Midbrain (tissue), 1 donor: ENCODE data around the gene TFEB.
A peak's percentile ranks its signal among the peaks of the same experiment; 100 is the strongest.

Experiments used
- DNase-seq: peaks from one replicate; lab custom pipeline; 2025; lab: John Stamatoyannopoulos, UW

TFEB gene

DNA sequence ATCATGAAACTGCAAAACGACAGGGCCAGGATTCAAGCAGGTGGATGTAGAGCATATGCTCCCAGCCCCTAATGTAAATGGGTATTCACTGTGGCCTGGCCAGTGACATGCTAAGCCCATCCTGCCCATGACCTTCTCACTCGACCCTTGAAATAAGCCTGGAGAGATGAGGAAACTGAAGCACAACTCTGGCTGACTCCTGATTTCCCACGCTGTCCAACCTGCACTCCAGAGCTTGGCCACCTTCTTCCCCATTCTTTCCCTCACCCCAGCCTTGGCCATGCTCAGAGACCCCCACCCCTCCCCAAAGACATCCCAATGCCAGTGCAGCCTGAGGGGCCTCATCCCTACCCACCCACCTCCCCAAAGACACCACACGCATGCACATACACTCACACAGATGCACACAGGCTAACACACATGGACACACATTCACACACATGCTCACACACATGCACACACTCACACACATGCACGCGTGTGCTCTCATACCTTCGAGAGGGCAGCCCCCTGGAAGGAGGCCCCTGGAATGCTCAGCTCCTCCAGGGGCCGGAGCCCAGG lies 12.4 kb downstream of the TFEB start:
- DNase-seq, result no peak

DNA sequence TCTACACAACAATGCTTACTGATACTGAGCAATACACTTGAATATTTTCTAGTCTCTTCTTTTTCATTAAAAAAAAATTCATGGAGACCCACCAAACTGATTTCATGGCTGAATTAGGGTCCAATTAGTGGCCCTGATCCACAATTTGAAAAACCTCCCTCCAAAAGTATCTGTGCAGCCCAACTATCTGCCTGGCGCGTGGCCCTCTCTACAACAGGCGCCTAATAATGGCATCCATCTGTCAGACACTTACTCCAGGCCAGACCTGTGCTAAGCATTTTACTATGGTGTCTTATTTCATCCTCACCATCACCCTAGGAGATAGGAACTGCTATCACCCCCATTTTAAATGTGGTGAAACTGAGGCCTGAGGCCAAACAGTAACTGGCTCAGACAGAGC lies 14.0 kb downstream of the TFEB start:
- no peak for DNase-seq

DNA sequence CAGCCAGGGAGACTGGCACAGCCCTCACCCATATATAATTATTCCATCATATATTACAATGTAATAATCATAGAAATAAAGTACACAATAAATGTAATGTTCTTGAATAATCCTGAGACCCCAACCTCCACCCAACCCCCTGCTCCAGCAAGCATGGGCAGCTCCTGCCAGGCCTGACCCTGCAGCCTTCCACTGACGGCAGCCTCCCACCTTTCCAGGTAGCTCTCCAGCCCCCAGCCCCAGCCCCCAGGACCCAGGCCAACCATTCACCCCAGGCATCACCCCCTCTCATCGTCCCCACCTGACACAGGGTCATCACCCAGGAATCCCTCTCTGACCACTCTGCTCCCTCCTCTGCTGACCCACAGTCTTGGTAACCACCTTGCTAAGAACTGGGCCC lies 14.6 kb downstream of the TFEB start:
- DNase-seq, result no peak

DNA sequence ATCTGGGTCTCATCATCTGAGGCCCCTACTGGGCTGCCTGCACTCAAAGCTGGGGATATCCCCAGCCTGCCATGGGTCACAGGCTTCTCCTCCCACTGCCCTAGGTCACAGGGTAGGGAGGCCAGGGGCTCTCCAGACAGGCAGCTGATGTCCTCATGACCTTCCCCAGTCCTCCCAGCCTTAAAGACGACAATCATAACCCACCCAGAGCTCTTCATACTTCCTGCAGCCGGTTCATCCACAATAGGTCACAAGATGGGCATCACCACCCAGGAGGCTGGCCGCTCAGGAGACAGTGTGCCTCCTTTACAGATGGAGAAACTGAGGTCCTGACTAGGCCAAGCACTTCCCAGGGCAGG lies 15.2 kb downstream of the TFEB start:
- no peak for DNase-seq

DNA sequence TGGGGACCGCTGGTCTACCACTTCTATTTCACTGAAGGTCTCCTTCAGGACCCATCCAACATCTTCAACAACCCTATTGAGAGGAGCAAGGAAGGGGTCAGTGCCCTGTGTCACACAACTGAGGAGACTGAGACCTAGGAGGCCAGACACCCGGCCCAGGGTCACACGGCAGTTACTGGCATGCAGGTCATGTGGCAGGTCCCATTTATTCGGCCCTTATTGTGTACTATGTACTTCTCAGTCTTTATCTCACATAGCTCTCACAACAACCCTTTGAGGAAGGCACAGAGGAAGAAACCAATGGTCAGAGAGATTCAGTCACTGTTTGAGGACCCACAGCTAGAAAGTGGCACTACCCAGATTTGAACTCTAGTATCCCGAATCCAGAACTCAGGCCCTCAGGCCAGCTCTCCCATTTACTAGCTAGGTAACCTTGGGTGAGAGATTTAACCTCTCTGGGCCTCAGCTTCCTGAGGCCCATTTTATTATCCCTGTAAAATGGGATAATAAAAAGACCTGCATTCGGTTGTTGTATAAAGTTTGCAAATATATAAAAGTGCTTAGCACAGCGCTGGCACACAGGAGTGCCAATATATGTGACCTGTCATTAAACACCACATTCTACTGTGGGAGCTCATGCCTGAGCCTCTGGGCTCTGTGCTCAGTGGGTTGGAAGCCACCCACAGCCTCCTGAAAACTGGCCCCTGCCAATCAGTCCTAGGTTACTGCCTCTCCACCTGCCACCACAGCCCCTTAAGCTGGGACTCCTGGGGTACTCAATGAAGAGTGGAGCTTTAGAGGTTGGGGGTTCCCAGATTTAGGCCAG lies 15.8 kb downstream of the TFEB start:
- no peak for DNase-seq

DNA sequence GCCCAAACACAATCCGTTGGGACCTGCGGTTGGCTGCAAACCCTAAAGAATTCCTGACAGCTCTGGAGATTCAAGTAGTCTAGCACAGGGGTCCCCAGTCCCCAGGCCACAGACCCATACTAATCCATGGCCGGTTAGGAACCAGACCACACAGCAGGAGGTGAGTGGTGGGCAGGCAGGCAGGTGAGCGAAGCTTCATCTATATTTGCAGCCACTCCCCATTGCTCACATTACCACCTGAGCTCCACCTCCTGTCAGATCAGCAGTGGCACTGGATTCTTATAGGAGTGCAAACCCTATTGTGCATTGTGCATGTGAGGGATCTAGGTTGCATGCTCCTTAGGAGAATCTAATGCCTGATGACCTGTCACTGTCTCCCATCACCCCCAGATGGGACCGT lies 16.6 kb downstream of the TFEB start:
- DNase-seq, result no peak

DNA sequence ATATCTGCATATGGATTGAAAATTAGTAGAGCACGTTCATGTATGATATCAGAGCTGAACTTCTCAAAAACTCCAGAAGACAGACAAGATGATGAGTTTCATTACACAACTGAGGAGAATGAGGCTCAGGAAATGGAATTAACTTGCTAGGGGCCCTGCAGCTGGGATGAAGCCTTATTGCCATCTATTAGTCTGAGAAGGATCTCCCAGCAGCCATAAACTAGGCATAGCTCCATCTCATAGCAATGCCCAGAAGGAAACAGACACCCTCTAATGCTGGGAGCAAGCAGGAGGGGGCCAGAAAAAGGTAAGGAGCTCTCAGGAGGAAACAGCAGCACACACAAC lies 18.0 kb downstream of the TFEB start:
- DNase-seq, result no peak

DNA sequence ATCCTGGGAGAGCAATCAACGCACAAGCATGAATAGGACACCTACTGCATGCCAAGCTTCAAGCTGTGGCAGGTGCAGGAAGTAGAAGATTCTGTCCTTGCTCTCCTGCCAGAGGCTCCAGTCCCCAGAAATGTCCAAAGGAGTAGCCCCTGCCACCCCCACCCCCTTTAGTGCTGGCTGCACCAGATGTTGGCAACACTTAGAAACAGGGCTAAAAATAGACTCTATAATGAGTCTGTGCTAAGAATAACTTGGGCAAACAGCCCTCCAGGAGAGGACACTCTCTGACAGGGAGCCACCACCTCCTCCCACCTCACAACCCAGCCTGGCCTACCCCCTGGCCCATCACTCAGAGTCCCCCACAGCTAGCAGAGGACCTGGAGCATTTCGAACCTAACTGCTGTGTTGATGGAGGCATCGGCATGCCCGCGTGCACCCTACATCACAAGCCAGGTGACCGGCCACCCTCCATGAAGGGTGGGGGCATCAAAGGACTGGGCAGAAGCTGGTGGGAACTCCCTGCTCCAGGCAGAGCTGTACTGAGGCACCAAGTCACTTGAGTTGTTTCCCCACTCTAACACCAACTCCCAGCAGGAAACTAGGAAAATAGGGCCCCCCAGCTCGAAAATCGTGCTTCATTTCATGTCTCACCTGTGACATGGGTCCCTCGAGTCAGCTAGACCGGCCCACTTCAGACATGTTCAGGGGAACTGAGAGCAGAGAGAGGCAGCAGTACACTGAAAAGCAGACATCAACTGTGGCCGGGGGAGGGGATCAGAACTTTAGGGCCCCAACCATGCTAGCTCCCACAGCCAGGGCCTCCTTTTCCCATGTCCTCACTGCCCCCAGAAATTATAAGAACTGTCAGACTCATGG lies 18.7 kb downstream of the TFEB start:
- no peak for DNase-seq

DNA sequence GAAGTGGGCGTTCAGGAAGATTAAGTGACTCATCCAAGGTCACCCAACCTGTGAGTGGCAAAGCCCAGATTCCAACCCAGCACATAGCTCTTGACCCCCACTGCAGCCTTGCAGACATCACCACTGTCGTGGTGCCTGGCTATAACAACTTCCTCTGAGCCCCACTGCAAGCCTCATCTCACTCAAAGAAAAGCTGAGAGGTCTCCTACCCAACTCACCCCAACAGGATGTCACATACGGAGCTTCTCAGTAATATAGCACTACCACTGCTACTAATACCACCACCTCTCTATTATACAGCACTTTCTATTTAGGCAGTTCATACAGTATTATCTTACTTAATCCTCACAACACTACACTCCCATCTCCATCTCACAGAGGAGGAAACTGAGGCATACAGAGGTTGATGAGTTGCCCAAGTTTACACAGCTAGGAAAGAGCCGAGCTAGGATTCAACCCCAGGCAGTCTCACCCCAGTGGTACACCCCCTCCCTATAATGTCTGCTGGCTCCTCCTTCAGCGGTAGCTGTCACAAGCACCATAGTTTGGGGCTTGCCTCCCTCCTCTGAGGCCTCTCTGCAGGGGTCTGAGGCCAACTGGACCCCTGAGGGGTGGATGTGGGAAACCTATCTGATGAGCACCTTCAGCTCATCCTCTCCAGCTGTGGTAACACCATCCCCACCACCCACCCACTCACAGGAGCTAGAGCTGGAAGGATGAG lies 19.5 kb downstream of the TFEB start:
- no peak for DNase-seq

DNA sequence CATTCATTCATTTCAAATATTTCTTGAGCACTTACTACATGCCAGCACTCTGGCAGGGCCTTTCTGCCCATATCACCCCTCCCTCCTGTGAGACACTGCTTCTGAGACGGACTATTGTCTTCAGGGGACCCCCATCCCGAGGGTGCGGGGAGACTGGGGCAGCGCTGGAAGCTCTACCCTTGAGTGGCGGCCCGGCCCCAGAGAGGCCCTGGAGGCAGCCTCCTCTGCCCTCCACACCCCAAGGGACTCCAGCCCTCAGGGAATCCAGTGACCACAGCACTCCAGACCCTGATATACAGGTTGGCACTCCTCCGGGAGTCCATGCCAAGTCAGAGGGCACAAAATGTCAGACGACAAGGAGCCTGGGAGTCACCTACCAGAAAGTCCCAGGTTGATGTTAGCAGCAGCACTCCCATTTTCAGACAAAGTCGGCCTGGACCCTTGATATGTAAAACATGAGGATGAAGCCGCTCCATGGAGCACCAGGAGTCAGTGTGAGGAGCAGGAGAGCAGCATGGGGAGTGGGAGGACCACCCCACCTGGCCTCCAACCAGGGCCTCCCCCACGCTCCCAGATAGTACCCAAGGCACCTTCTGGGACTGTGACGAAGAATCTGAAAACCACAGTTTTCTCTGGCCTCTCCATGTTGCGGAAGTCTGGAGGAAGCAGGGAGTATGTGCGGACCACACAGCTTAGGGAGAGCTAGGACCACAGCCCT lies 20.7 kb downstream of the TFEB start:
- DNase-seq, result no peak

DNA sequence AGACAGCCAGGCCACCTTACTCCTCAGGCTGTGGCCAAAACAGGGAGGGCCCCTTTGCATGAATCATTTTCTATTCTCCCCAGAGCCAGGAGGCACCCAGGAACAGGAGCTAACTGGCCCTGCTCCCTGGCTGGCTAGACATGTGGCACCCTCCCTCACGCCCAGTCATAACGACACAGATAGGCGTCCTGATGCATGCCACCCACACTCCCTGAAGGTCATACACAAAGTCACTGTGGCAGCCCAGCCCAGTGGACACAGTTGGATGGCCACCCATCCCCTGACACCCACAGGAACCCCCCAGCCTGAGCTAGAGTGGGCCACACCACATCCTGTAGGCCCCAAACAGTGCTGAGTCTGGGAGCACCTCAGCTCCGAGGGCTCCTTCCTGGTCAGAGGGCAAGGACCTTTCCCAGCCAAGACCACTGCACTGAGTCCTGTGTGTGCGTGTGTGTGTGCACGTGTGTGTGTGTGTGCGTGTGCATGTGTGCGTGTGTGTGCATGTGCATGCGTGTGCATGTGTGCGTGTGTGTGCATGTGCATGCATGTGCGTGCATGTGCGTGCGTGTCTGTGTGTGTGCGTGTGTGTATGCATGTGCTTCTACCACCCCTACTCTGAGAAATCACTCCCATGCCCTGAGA lies 21.6 kb downstream of the TFEB start:
- no peak for DNase-seq

DNA sequence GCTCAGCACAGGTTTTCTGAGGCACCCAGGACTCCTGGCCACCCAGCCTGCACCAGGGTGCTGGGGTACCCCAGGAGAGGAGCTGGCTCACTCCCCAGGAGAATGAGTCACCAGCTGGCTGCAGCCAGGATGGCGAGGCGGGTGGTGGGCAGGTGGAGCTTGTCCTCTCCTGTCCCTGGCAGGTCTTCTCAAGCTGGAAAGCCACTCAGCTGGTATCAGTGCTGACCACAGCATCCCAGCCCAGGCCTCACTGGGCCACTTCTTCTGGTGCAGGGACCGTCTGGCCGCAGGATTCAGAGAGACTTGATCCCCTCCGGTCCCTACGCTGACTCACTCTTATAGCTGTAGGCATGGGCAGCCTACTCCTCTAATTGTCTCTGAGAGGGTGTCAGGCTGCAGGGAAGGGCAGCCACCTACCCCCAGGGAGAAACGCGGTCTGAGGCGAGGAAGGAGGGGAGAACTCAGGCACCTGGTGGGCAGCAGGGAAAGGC lies 22.2 kb downstream of the TFEB start:
- peak; percentile 66 for DNase-seq

DNA sequence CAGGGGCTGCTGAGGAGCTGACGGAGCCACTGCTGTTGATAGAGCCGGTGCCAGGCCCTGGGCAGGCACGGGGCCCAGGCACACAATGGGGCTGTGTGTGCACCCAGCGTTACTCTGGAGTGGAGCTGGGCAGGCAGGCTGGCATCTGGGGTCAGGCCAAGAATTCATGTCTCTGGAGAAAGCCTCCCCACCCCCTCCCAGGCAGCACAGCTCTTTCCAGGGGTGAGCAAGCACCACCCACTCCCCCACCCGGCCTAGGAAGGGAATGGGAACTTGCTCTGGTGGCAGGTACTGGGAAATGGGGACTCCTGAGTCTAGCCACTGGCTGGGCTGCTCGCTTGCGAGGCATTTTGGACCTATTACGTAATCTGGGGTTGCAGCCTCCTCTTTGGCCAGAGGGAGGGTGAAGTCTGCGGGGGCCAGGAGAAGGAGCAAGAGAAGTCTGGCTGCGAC lies 22.7 kb downstream of the TFEB start:
- DNase-seq, result peak; percentile 96

DNA sequence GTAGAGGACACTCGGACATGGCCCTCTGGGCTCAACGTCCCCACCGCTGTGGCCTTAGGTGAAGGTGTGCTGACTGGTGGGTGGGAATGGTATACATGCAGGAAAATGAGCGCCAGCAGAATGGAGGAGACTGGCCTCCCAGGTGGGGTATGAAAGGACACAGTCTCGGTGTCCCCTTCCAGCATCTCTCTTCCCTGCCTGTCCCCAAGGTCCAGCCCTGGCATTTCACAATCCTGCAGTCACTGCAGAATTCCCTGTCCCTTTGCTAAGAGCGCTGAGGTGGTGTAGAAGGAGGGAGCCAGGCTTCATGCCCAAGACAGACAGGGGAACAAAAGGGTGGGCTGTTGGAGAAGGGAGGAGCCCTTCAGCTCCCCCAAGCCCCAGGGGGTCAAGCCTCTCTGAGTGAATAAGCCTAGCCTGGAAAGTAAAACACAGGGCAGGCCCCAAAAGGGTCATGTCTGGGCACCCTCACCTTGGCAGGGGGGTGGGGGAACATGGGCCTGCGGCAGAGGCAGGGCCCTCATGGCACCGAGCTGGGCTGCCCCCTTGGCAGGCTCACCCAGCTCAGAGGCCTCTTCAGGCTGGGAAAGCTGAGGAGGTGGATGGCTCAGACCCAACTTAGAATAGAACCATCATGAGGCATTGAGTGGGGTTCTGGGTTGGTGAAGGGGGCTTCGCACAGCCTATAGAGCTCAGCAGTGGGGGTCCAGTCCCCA lies 23.9 kb downstream of the TFEB start:
- no peak for DNase-seq

DNA sequence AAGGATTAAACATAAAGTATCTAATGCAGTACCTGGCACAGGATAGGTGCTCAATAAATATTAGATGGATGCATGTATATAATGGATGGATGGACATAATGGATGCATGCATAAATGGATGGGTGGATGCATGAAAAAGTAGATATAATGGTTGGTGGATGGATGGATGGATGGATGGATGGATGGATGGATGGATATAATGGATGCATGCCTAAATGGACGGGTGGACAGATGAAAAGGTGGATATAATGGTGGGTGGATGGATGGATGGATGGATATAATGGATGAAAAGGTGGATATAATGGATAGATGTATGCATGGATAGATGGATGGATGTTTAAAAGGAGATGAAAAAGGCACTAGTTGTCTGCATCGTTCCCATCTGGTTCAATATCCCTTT lies 26.0 kb downstream of the TFEB start:
- DNase-seq, result no peak

DNA sequence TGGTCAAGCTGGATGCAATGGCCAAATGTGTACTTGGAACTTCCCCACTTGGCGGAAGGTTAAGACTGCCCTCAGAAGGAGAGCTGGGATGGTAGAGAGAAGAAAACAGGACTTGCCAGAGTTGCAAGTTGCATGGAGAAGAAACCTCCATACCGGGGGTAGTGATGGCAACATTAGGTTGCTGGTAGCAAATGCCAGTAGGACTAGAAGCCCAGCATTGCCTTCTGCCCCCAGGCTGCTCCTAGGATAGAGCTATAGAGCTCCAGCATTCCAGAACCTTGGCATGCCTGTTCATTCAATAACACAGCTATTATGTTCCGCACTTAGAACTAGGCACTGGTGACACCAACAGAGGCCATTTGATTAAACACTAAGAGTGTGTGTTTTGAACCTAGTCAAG lies 26.6 kb downstream of the TFEB start:
- no peak for DNase-seq

DNA sequence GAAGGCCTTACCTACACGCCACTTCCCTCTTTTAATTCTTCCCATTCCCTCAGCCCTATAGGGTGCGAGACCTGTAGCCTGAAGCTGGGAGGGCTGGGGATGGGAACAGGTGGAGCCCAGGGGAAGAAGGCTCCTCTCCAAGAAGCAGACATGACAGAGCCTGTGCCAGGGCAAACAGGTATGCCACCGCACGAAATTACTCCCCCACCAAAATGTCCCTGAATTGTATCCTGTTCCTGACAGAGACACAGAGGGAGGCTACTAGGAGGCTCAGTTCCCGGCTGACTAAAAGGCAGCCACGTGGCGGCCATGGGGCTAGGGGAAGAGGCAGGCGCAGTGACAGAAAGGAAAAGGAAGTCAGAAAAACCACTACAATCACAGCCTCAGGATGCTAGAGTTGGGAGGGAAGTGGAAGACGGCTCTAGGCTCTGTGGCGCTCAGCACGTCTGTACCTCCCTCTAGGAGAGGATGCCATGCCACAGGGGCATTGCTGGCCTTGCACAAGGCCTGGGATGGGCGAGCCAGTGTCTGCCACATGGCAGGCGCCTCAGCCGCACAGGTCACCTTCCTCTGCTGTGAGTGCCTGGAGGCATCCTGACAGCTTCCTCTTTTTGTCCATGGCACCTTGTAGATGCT lies 27.7 kb downstream of the TFEB start:
- peak; percentile 46 for DNase-seq

DNA sequence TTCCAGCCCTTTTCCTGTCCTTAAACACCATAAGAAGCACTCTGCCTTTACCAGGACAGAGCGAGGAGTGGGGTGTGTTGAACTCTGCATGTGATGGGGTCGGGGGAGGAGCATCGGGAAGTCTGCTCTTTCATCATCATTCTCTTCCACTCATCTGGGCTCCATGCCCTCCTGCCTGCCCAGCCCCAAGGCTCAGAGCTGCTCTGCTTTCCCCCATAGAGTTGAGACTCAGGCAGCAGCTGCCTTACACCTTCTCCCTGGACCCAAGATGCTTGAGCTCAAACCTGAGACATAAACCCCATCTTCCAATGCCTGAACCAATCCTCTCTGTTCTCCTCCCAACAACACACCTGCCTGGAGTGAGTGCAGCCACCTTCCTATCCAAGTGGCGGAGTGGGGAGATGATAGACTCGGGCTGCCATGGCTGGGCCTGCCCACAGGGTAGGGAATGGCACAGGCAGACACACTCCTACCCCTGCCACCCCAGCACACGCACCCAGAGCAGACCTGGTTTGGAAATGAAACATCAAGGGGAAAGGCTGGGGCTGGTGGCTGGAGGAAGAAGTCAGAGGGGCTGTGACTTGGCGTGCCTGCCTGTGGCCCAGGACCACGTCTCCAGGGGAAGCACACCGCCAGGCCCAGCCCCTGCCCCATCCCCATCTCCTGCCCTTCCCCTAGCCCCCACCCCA lies 28.4 kb downstream of the TFEB start:
- DNase-seq, result peak; percentile 42
